ENCODE results near the gene ITIH1.
A peak's percentile ranks its signal among the peaks of the same experiment; 100 is the strongest.

ITIH1 gene

DNA sequence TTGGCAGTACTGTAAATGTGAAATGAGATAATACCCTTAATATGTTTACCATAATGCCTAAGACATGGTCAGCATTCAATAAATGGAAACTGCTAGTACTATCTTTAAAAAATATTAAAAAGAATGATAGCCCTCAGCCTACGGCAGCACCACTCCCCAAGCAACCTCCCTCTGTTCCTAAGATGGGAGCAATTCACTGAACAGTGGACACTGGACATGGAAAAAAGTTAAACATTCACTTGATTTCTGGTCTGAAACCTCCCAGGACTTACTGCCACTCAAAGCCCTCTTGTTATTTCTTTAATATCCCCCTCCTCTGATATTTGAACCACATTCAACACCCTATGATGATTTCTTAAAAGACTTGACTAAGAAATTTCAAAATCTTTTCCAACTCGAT lies 33.7 kb upstream of the ITIH1 start:
- TF ChIP-seq SPI1 (IDR thresholded peaks at IDR 0.05; ENCODE audit: low read depth, low read length) = no peak
- TF ChIP-seq TAF1 (IDR thresholded peaks at IDR 0.05; ENCODE audit: low read depth, low read length) = no peak
- TF ChIP-seq POLR2AphosphoS5 (IDR thresholded peaks at IDR 0.05; ENCODE audit: low read depth, low read length) = no peak
- TF ChIP-seq POU2F2 (IDR thresholded peaks at IDR 0.05; ENCODE audit: low read depth, low read length) = no peak
- no peak for TF ChIP-seq PAX5 (IDR thresholded peaks at IDR 0.05; ENCODE audit: insufficient read depth, low read length, severe bottlenecking)
- no peak for TF ChIP-seq POLR2A (IDR thresholded peaks at IDR 0.05; ENCODE audit: low read depth, low read length)
- DNase-seq (ENCODE audit: insufficient read length, low spot score) = no peak
- FAIRE-seq = no peak

DNA sequence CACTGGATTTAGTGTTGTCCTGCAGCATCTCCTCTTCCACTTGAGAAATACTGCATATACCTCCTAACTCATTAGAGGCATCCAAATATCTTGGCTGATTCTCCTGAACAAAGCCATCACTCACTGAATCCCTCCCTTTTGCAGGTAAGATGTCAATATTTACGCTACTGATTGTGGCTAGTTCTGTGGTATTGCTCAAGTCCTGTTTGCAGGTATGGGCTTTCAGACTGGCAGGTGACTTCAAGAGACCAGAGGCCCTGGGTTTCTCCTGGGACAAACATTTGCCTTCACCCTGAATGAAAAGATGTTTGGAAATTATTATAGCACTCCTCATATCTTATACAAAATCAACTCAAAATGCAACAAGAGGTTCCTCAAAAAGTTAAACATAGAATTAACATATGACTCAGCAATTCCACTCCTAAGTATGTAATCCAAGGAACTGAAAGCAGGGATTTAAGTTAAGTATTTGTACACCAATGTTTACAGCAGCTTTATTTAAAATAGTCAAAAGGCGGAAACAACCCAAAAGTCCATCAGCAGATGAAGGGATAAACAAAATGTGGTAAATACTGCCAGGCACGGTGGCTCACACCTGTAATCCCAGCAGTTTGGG lies 25.2 kb upstream of the ITIH1 start:
- FAIRE-seq (peak; percentile 57), DNase-seq (ENCODE audit: insufficient read length, low spot score) (no peak)
- TF ChIP-seq POLR2AphosphoS5 (IDR thresholded peaks at IDR 0.05; ENCODE audit: low read depth, low read length) (no peak), POU2F2 (IDR thresholded peaks at IDR 0.05; ENCODE audit: low read depth, low read length) (no peak), SPI1 (IDR thresholded peaks at IDR 0.05; ENCODE audit: low read depth, low read length) (no peak), POLR2A (IDR thresholded peaks at IDR 0.05; ENCODE audit: low read depth, low read length) (no peak), TAF1 (IDR thresholded peaks at IDR 0.05; ENCODE audit: low read depth, low read length) (no peak), PAX5 (IDR thresholded peaks at IDR 0.05; ENCODE audit: insufficient read depth, low read length, severe bottlenecking) (no peak)

DNA sequence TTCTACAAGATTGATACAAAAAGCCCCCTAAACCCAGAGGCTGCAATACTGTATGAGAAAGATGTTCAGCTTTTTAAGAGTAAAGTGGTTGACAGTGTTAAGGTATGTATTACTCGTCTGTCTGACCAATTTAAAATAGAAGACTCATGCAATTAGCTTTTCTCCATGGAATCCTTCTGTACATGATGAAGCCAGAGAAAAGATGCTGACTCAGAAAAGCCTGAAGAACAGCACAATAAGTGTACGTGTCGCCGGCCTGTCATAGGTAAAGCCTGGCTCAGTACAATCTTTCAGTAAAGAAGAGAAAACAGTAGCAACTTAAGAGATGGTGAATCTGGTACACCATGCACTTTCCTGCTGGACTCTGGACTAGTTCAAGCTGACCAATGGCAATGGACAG lies 23.0 kb upstream of the ITIH1 start:
- FAIRE-seq (no peak), DNase-seq (ENCODE audit: insufficient read length, low spot score) (no peak)
- TF ChIP-seq POLR2A (IDR thresholded peaks at IDR 0.05; ENCODE audit: low read depth, low read length) (no peak), POU2F2 (IDR thresholded peaks at IDR 0.05; ENCODE audit: low read depth, low read length) (no peak), POLR2AphosphoS5 (IDR thresholded peaks at IDR 0.05; ENCODE audit: low read depth, low read length) (no peak), PAX5 (IDR thresholded peaks at IDR 0.05; ENCODE audit: insufficient read depth, low read length, severe bottlenecking) (no peak)

DNA sequence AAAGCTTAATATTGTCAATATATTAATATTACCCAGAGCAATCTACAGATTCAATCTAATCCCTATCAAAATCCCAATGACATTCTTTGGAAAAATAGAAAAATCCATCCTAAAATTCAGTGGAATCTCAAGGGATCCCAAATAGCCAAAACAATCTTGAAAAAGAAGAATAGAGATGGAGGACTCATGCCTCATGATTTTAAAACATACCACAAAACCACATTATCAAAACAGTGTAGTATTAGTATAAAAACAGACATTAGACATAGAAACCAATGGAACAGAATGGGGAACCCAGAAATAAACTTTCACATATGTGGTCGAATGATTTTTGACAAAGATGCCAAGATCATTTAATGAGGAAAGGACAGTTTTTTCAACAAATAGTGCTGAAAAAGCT lies 21.3 kb upstream of the ITIH1 start:
- FAIRE-seq = no peak
- TF ChIP-seq TAF1 (IDR thresholded peaks at IDR 0.05; ENCODE audit: low read depth, low read length) (no peak), POU2F2 (IDR thresholded peaks at IDR 0.05; ENCODE audit: low read depth, low read length) (no peak)

DNA sequence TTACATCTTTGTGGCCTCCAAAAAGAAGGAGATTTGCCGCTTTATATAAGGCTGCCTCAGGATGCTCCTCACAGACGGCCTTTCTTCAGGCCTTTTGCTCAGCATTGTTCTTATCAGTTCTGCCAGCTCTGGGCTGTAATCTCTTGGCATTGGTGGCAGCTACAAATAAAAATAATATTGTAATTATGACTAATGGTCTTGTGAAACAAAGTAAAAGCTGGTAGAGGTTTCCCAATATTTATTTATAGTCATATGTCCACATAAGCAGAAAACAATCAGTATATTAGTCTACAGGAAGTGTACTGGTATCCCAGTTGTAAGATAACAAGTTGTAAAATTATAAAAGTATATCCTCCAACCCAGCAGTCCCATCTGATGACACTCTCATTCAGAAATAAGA lies 13.9 kb upstream of the ITIH1 start:
- no peak for FAIRE-seq
- no peak for TF ChIP-seq POLR2A (IDR thresholded peaks at IDR 0.05; ENCODE audit: low read depth, low read length)
- no peak for TF ChIP-seq POU2F2 (IDR thresholded peaks at IDR 0.05; ENCODE audit: low read depth, low read length)
- TF ChIP-seq PAX5 (IDR thresholded peaks at IDR 0.05; ENCODE audit: insufficient read depth, low read length, severe bottlenecking) = no peak
- no peak for TF ChIP-seq POLR2AphosphoS5 (IDR thresholded peaks at IDR 0.05; ENCODE audit: low read depth, low read length)
- no peak for TF ChIP-seq TAF1 (IDR thresholded peaks at IDR 0.05; ENCODE audit: low read depth, low read length)
- TF ChIP-seq SPI1 (IDR thresholded peaks at IDR 0.05; ENCODE audit: low read depth, low read length) = no peak
- DNase-seq (ENCODE audit: insufficient read length, low spot score) = no peak

More for the DNA sequence above, 21.3 kb upstream of the ITIH1 start:
- DNase-seq (ENCODE audit: insufficient read length, low spot score) = no peak

DNA sequence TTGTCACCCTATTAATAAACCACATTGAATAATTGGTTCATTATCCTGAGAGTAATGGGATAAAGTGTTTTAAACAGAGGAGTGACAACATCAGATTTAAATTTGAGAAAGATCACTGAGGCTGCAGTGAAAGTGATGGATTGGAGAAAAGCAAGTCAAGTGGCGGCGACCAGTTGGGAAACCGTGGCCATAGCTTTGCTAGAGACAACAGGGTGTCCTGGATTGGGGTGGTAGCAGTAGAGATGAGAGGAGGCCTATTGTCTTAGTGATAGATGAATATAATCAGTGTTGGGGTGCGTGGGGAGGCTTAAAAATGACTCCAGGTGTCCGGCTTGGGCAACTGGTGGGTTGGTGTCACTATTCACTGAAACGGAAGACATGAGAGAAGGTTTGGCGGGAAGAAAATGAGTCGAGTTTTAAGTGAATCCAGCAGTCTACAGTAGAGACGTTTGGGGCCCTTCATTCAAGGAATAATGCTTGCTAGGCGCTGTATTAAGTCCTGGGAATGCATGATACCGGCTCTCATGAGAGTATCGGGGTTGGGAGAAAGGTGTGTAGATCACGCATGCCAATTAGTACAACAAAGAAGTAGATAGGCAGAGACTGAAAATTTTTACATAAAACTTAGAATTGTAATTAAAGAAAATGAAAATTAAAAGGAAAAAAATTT lies 7.5 kb upstream of the ITIH1 start:
- TF ChIP-seq POLR2A (IDR thresholded peaks at IDR 0.05; ENCODE audit: low read depth, low read length) (no peak), SPI1 (IDR thresholded peaks at IDR 0.05; ENCODE audit: low read depth, low read length) (no peak), PAX5 (IDR thresholded peaks at IDR 0.05; ENCODE audit: insufficient read depth, low read length, severe bottlenecking) (no peak), POU2F2 (IDR thresholded peaks at IDR 0.05; ENCODE audit: low read depth, low read length) (no peak), POLR2AphosphoS5 (IDR thresholded peaks at IDR 0.05; ENCODE audit: low read depth, low read length) (no peak), TAF1 (IDR thresholded peaks at IDR 0.05; ENCODE audit: low read depth, low read length) (no peak)
- DNase-seq (ENCODE audit: insufficient read length, low spot score) = no peak
- FAIRE-seq = no peak

DNA sequence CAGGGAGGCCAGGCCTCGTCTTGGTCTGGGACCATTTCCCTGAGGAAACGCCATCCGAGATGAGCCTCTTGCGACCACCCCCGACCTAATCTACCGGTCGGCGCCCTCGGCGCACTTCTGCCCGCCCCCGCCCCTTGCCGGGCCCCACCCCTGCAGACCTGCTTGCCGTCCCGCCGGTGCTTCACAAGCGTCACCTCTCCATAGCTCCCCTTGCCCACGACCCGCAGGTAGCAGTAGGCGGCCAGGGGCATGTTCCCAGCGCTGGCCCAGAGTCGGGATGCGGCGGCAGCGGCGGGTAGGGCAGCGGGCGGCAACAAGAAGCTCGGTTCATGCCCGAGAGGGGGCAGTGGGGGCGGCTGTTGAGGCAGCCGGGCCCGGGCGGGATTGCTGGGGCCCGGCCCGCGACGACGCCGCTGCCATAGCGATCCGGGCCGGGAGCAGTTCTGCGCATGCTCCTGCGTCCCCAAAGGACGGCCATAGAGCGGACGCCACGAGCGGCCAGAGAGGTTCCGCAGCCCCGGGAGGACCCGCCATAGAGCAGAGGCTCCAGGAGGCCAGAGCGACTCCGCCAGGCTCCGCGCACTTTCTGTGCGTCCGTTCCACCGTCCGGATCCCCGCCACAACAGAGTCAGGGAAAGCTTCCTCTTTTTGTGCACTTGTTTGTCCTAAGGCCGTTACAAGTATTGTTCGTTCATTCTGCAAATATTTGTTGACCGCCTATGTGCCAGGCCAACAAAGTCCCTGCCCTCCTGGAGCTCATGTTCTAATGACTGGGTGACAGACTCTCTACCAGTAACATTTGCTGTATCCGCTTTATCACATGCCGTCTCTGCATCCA lies 6.7 kb upstream of the ITIH1 start, which contains the start of gene NEK4:
TSS of gene NEK4 (minus strand) at position 445 of the 838 bp plus-strand sequence. CDS start at position 251, 194 bp downstream.
- peak; percentile 92 for TF ChIP-seq TAF1 (IDR thresholded peaks at IDR 0.05; ENCODE audit: low read depth, low read length)
- peak; percentile 57 for TF ChIP-seq POU2F2 (IDR thresholded peaks at IDR 0.05; ENCODE audit: low read depth, low read length)
- no peak for TF ChIP-seq PAX5 (IDR thresholded peaks at IDR 0.05; ENCODE audit: insufficient read depth, low read length, severe bottlenecking)
- peak; percentile 97 for TF ChIP-seq POLR2A (IDR thresholded peaks at IDR 0.05; ENCODE audit: low read depth, low read length)
- TF ChIP-seq POLR2AphosphoS5 (IDR thresholded peaks at IDR 0.05; ENCODE audit: low read depth, low read length) = peak; percentile 96
- no peak for TF ChIP-seq SPI1 (IDR thresholded peaks at IDR 0.05; ENCODE audit: low read depth, low read length)
- FAIRE-seq (peak; percentile 87), DNase-seq (ENCODE audit: insufficient read length, low spot score) (peak; percentile 91)

DNA sequence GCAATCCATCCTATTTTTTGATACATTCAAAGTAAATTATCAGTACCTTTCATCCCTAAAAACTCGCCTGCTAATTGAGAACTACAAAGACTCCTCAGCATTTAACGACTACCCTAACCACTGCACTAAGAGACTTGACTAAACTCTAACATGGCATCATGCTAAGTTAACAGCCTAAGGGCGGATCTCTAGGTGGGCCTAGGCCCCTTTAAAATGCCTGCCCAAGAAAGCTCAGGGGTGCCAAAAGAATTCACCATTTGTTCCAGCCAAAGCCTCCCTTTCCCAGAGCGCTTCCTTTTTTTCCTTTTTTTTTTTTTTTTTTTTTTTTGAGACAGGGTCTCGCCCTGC lies 6.1 kb upstream of the ITIH1 start:
- no peak for DNase-seq (ENCODE audit: insufficient read length, low spot score)
- FAIRE-seq = no peak
- TF ChIP-seq POLR2AphosphoS5 (IDR thresholded peaks at IDR 0.05; ENCODE audit: low read depth, low read length) (no peak), SPI1 (IDR thresholded peaks at IDR 0.05; ENCODE audit: low read depth, low read length) (no peak), POLR2A (IDR thresholded peaks at IDR 0.05; ENCODE audit: low read depth, low read length) (no peak), POU2F2 (IDR thresholded peaks at IDR 0.05; ENCODE audit: low read depth, low read length) (no peak), PAX5 (IDR thresholded peaks at IDR 0.05; ENCODE audit: insufficient read depth, low read length, severe bottlenecking) (no peak), TAF1 (IDR thresholded peaks at IDR 0.05; ENCODE audit: low read depth, low read length) (no peak)

DNA sequence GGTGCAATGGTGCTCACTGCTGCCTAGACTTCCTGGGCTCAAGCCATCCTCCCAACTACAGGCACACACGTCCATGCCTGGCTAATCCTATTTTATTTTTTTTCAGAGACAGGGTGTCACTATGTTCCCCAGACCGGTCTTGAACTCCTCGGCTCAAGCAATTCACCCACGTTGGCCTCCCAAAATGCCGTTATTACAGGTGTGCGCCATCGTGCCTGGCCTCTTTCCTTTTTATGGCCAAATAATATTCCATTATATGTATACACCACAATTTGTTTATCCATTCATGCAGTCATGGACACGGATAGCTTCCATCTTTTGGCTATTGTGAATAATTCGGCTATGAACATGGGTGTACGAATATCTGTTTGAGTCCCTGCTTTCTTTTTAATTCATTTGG lies 5.7 kb upstream of the ITIH1 start:
- DNase-seq (ENCODE audit: insufficient read length, low spot score) = no peak
- TF ChIP-seq SPI1 (IDR thresholded peaks at IDR 0.05; ENCODE audit: low read depth, low read length) = no peak
- TF ChIP-seq TAF1 (IDR thresholded peaks at IDR 0.05; ENCODE audit: low read depth, low read length) = no peak
- no peak for TF ChIP-seq PAX5 (IDR thresholded peaks at IDR 0.05; ENCODE audit: insufficient read depth, low read length, severe bottlenecking)
- TF ChIP-seq POU2F2 (IDR thresholded peaks at IDR 0.05; ENCODE audit: low read depth, low read length) = no peak
- no peak for TF ChIP-seq POLR2AphosphoS5 (IDR thresholded peaks at IDR 0.05; ENCODE audit: low read depth, low read length)
- no peak for TF ChIP-seq POLR2A (IDR thresholded peaks at IDR 0.05; ENCODE audit: low read depth, low read length)
- FAIRE-seq = no peak
